ENCODE data around the gene LRP2BP. TPM values are rescaled to one million over a fixed set of nuclear protein-coding genes. Genes with fewer than 3 reads are reported as not detected.

LRP2BP gene
- total and polyA plus RNA-seq, 4 donors: 0.48 to 4.6 (median 1.8) TPM

GRCh38 chr4:185357733-185358440 lies 37.8 kb downstream of the LRP2BP start:
- H3K36me3 ChIP-seq (ENCODE audit: control insufficient read depth in 4 of 4, insufficient read depth in 4 of 4, low read length in 4 of 4): peaks cover 2 to 20% (median 10%) of the 10 kb centered on the region in 4 donors
- no peak for TF ChIP-seq CTCF (IDR thresholded peaks at IDR 0.05; ENCODE audit: control extremely low read depth, extremely low read depth)
- H3K4me1 ChIP-seq (ENCODE audit: control insufficient read depth in 5 of 5, insufficient read depth in 5 of 5, low read length in 5 of 5): no peaks in the 10 kb centered on the region
- 83 to 91% methylated on average over 7 of the region's 7 CpGs for WGBS, 2 donors
- ATAC-seq (ENCODE audit: insufficient read depth, low FRiP score): no peak
- H3K9ac ChIP-seq (ENCODE audit: insufficient read depth in 1 of 2, low read length in 2 of 2): no peak overlapping the region
- H3K27ac ChIP-seq (ENCODE audit: low read depth in 1 of 2, low read length in 1 of 2): no peak overlapping the region
- no peaks in the 10 kb centered on the region for H3K9me3 ChIP-seq (ENCODE audit: control insufficient read depth in 4 of 4, insufficient read depth in 3 of 4, low read length in 3 of 4)
- H3K4me3 ChIP-seq: no peak overlapping the region
- DNase-seq: no peak
- no peaks in the 10 kb centered on the region for H3K27me3 ChIP-seq (ENCODE audit: control insufficient read depth in 3 of 3, insufficient read depth in 3 of 3, low read length in 2 of 3)

- no peak for TF ChIP-seq CTCF (IDR thresholded peaks at IDR 0.05; ENCODE audit: control extremely low read depth, extremely low read depth)
- Histone ChIP-seq H3K4me3 (no peak overlapping the region), H3K27me3 (ENCODE audit: control insufficient read depth in 3 of 3, insufficient read depth in 3 of 3, low read length in 2 of 3) (no peaks in the 10 kb centered on the region), H3K9me3 (ENCODE audit: control insufficient read depth in 4 of 4, insufficient read depth in 3 of 4, low read length in 3 of 4) (no peaks in the 10 kb centered on the region), H3K27ac (ENCODE audit: low read depth in 1 of 2, low read length in 1 of 2) (no peak overlapping the region), H3K9ac (ENCODE audit: insufficient read depth in 1 of 2, low read length in 2 of 2) (no peak overlapping the region), H3K4me1 (ENCODE audit: control insufficient read depth in 5 of 5, insufficient read depth in 5 of 5, low read length in 5 of 5) (no peaks in the 10 kb centered on the region), H3K36me3 (ENCODE audit: control insufficient read depth in 4 of 4, insufficient read depth in 4 of 4, low read length in 4 of 4) (peaks cover 5 to 20% (median 8%) of the 10 kb centered on the region in 4 donors)
- ATAC-seq (ENCODE audit: insufficient read depth, low FRiP score): no peak
- DNase-seq: no peak
- 93 to 96% methylated on average over 5 of the region's 5 CpGs for WGBS, 2 donors
These were observed 38.5 kb downstream of the LRP2BP start for GRCh38 chr4:185357211-185357610.

- Histone ChIP-seq H3K36me3 (ENCODE audit: control insufficient read depth in 4 of 4, insufficient read depth in 4 of 4, low read length in 4 of 4) (peaks cover 2 to 21% (median 17%) of the 10 kb centered on the region in 4 donors), H3K9ac (ENCODE audit: insufficient read depth in 1 of 2, low read length in 2 of 2) (no peak overlapping the region), H3K4me3 (no peak overlapping the region), H3K27me3 (ENCODE audit: control insufficient read depth in 3 of 3, insufficient read depth in 3 of 3, low read length in 2 of 3) (no peaks in the 10 kb centered on the region), H3K9me3 (ENCODE audit: control insufficient read depth in 4 of 4, insufficient read depth in 3 of 4, low read length in 3 of 4) (no peaks in the 10 kb centered on the region), H3K27ac (ENCODE audit: low read depth in 1 of 2, low read length in 1 of 2) (no peak overlapping the region), H3K4me1 (ENCODE audit: control insufficient read depth in 5 of 5, insufficient read depth in 5 of 5, low read length in 5 of 5) (no peaks in the 10 kb centered on the region)
- WGBS, 2 donors: 96 to 98% methylated on average over 2 of the region's 2 CpGs
- ATAC-seq (ENCODE audit: insufficient read depth, low FRiP score) (no peak), DNase-seq (no peak)
- TF ChIP-seq CTCF (IDR thresholded peaks at IDR 0.05; ENCODE audit: control extremely low read depth, extremely low read depth): no peak
These were observed 43.0 kb downstream of the LRP2BP start for GRCh38 chr4:185352741-185353140.

GRCh38 chr4:185352202-185352601 lies 43.5 kb downstream of the LRP2BP start:
- DNase-seq (no peak), ATAC-seq (ENCODE audit: insufficient read depth, low FRiP score) (no peak)
- Histone ChIP-seq H3K4me3 (no peak overlapping the region), H3K9me3 (ENCODE audit: control insufficient read depth in 4 of 4, insufficient read depth in 3 of 4, low read length in 3 of 4) (no peaks in the 10 kb centered on the region), H3K36me3 (ENCODE audit: control insufficient read depth in 4 of 4, insufficient read depth in 4 of 4, low read length in 4 of 4) (peaks cover under 1 to 21% (median 17%) of the 10 kb centered on the region in 4 donors), H3K27ac (ENCODE audit: low read depth in 1 of 2, low read length in 1 of 2) (no peak overlapping the region), H3K4me1 (ENCODE audit: control insufficient read depth in 5 of 5, insufficient read depth in 5 of 5, low read length in 5 of 5) (no peaks in the 10 kb centered on the region), H3K27me3 (ENCODE audit: control insufficient read depth in 3 of 3, insufficient read depth in 3 of 3, low read length in 2 of 3) (no peaks in the 10 kb centered on the region), H3K9ac (ENCODE audit: insufficient read depth in 1 of 2, low read length in 2 of 2) (no peak overlapping the region)
- WGBS, 2 donors: 83 to 91% methylated on average over 7 of the region's 7 CpGs
- TF ChIP-seq CTCF (IDR thresholded peaks at IDR 0.05; ENCODE audit: control extremely low read depth, extremely low read depth): no peak

Measured in lung (tissue), 12 donors.